ENCODE results near the gene TNKS2.

TNKS2 gene

DNA sequence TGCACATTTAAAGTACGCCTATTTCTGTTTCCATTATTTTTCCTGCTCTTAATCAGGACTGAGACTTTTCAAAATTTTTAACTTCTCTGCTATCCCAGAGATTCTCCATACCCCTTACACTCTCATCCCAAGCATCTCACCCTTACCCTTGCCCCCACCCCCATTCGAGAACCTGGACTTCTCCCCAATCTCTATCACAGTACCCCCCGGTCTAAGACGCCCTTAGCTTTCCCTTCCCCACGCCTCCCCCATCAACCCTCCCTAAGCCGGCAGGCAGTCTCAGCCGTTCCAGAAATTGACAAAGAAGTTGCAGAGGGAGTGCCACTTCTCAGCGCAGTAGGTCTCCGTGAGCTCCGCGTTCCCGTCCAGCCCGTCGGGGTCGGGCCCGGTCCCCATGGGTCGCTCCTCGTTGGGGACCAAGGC lies 109.7 kb downstream of the TNKS2 start:
- in situ Hi-C loops (cut with MboI; ENCODE audit: low sequenced_read_pairs) = no loop called here

DNA sequence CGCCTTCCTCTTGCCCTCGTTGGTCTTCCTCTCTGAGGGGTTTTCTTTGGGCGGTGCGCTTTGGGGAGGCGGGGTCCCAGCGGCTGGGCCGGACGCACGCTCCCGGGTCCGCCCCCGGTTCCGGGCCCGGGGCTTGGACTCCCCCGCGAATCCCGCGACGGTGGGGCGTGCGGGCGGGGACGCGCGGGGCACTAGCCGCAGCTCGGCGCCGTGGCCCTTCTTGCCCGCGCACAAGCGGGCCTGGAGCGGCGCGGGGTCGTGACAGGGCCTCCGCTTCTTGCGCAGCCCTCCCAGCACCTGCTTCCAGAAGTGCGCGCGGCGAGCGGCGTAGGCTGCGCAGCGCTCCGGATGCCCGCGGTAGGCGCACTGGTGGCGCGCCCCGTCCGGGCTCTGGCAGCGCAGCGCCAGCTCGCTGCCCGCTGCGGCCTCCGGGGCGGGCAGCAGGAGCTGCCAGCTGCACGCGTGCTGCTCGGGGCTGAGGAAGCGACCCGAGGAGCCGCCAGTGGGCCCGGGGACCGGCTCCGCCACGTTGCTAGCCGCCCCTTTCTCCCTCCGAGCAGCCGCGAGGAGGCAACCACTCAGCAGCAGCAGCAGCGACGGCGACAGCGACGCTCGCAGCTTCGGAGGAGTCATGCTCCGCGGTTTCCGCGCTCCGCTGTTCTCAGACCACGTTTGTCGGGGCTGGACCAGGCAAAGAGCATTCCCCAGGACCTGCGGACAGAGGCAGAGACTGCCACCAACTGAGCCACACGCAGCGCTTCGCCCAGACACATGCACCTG lies 110.3 kb downstream of the TNKS2 start:
- in situ Hi-C loops (cut with MboI; ENCODE audit: low sequenced_read_pairs) = no loop called here

GRCh38 chr10:91909117-91909677 lies 111.0 kb downstream of the TNKS2 start, which contains the start of gene FGFBP3:
Gene FGFBP3, minus strand, starts transcription at chr10:91909486. Its CDS starts 517 bp downstream, at chr10:91908969.
- in situ Hi-C loops (cut with MboI; ENCODE audit: low sequenced_read_pairs) = no loop called here

DNA sequence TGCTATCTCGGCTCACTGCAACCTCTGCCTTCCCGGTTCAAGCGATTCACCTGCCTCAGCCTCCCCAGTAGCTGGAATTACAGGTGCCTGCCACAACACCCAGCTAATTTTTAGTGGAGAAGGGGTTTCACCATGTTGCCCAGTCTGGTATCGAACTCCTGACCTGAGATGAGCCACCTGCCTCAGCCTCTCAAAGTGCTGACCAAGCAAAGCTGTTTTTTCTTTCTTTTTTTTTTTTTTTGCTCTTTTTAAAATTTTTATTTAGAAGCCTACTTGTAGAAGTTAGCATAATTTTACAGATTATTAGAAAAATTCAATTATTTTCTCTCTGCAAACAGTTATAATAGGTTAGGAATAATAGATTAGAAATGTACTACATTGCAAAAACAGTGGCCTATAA lies 112.2 kb downstream of the TNKS2 start:
- in situ Hi-C loops (cut with MboI; ENCODE audit: low sequenced_read_pairs) = no loop called here

Measured in hTERT RPE-1 (cell line).